ENCODE measurements around the gene FOXK2. TPM values are rescaled to one million over a fixed set of nuclear protein-coding genes. Genes with fewer than 3 reads are reported as not detected.

The FOXK2 gene
- 92.6 and 97.4 TPM in 2 replicates for total RNA-seq

DNA sequence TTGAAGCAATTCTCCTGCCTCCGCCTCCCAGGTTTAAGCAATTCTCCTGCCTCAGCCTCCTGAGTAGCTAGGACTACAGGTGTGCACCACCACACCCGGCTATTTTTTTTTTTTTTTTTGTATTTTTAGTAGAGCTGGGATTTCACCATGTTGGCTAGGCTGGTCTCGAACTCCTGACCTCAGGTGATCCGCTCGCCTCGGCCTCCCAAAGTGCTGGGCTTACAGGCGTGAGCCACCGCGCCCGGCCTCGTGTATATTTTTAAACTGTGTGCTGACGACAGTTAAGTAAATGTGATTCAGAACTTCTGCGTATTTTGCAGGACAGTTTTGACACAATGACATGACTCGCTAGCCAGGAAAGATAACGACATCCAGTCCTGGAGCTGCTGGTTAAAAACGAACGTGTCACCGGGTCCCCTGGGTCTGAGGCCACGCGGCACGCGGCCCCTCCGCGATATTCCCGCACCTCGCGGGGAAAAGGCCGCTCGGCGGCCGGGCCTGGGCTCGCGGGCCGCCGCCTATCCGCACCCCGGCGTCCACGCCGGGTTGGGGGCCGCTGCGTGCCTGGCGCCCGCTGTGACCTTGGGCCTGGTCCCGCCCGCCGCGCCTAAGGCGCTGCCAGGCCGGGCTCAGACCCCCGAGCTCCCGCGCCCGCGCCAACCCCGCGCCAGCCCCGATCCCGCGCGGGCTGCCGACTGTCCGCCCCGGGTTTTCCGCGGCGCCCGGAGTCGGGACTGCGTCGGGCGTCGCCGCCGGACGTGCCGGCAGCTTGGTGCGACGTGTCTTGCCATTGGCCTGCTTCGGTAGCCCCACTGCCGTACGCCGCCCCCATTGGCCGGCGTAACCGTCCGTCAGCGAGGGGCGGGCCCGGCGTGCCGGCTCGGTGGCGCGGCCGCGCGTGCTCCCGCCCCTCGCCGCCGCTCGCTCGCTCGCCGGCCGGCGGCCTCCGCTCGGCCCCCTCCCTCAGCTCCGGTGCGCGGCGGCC, at the start of gene FOXK2:
TSS of gene FOXK2 (plus strand) at position 907 of the 985 bp plus-strand sequence. CDS start 157 bp downstream, outside the sequence.
- peaks cover 20% of the 10 kb centered on the region for H3K4me1 Mint-ChIP-seq
- H3K36me3 Mint-ChIP-seq (ENCODE audit: low read depth), result peaks cover 15% of the 10 kb centered on the region
- peak within 1 kb of the TSS; percentile 86 for H3K27ac Mint-ChIP-seq
- peak within 1 kb of the TSS; percentile 86 for H3K4me3 Mint-ChIP-seq
- intact Hi-C loops (cut with micrococcal nuclease), result loop anchor here (1.0 to 2.0 kb wide), 3 partner anchors 25 to 60 kb away; partner anchors contain the start of gene NARF
- peak; percentile 99 for DNase-seq
- H3K9me3 Mint-ChIP-seq, result no peaks in the 10 kb centered on the region
- H3K27me3 Mint-ChIP-seq, result no peaks in the 10 kb centered on the region

DNA sequence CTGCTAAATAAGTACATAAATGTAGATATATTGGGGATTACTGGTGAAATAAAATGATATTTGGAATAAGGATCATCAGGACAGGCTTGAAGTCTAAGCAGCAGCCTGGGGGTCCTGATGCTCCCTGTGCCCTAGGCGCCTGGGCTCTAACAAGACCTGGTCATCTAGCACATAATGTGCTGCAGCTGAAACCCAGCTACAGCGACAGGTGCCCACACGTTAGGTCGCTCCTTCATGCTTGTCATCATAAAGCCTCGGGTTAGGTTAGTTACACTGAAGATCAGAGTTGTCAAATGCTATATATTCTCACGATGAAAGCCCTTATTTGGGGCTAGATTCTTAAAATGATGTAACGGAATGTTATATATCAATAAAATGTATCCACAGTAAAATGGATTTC, 49.5 kb upstream of the FOXK2 start:
- Mint-ChIP-seq H3K4me3 (no peak overlapping the region), H3K27ac (no peak overlapping the region)
- intact Hi-C loops (cut with micrococcal nuclease), result no loop called here

DNA sequence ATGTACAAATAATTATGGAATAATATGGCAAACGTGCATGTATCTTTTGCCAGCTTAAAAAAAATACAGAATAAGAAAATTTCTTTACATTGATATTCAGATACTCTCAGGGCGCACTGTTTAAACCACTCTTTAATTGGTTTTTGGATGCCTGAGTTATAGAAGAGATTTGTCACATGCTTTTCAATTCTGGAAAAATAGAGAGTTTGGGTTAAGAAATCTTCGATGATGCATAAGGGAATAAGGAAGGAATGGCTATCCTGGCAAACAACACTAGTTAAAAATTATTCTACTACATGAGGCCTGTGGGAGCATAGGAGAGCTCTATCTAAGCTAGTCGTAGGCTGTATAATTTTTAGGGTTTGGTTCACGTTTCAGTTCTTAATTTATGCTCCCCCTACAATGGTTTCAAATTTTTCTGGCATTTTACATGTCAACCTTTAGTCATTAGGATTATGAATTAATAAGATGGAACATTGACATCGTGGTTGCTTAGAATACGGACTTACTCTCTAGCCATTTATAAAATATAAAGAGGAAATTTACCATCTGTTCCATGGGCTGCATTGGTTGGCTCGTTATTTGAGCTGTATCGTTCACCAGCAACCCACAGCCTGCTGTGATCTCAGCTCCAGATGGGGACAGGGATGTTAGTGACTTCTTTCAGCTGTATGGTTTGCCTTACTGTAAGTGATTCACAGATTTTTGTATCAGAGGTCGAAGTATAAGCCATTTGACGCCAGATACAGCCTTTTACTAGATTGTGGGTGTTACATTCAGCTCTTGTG, 45.1 kb upstream of the FOXK2 start:
- no peak overlapping the region for H3K27ac Mint-ChIP-seq
- peaks cover 12% of the 10 kb centered on the region for H3K4me1 Mint-ChIP-seq
- no peaks in the 10 kb centered on the region for H3K27me3 Mint-ChIP-seq
- DNase-seq, result no peak
- no peaks in the 10 kb centered on the region for H3K9me3 Mint-ChIP-seq
- intact Hi-C loops (cut with micrococcal nuclease), result loop anchor here (5.0 kb wide), 1 partner anchor 78 kb away; no protein-coding TSS in a partner anchor
- H3K36me3 Mint-ChIP-seq (ENCODE audit: low read depth), result peaks cover 47% of the 10 kb centered on the region
- no peak overlapping the region for H3K4me3 Mint-ChIP-seq

More for the DNA sequence above, 49.5 kb upstream of the FOXK2 start:
- Mint-ChIP-seq H3K4me1 (peaks cover 10% of the 10 kb centered on the region), H3K27me3 (no peaks in the 10 kb centered on the region), H3K36me3 (ENCODE audit: low read depth) (peaks cover 50% of the 10 kb centered on the region), H3K9me3 (no peaks in the 10 kb centered on the region)
- no peak for DNase-seq

DNA sequence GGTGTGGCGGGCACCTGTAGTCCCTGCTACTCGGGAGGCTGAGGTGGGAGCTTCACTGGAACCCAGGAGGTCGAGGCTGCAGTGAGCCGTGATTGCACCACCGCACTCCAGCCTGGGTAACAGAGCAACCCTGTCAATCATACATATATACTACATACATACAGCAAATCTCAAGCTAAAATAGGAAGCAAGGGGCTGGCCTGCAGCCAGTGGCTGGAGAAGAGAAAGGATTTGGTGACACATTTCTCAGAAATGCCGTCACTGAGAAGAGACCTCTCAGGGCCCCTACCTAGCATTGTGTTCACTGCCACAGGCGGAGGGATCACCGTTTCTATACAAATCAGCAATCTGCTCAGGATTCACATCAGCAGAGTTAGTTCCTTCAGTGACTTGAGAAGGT, 44.1 kb upstream of the FOXK2 start:
- Mint-ChIP-seq H3K36me3 (ENCODE audit: low read depth) (peaks cover 48% of the 10 kb centered on the region), H3K4me3 (no peak overlapping the region), H3K27ac (no peak overlapping the region), H3K9me3 (no peaks in the 10 kb centered on the region), H3K27me3 (no peaks in the 10 kb centered on the region), H3K4me1 (peaks cover 13% of the 10 kb centered on the region)
- intact Hi-C loops (cut with micrococcal nuclease), result loop anchor here (5.0 kb wide), 1 partner anchor 77 kb away; no protein-coding TSS in a partner anchor
- DNase-seq, result no peak

- DNase-seq, result no peak
- H3K4me3 Mint-ChIP-seq, result no peak overlapping the region
- H3K27ac Mint-ChIP-seq, result no peak overlapping the region
- intact Hi-C loops (cut with micrococcal nuclease), result loop anchor here (5.0 kb wide), 1 partner anchor 74 kb away; no protein-coding TSS in a partner anchor
- peaks cover 45% of the 10 kb centered on the region for H3K36me3 Mint-ChIP-seq (ENCODE audit: low read depth)
- H3K9me3 Mint-ChIP-seq, result no peaks in the 10 kb centered on the region
- peaks cover 13% of the 10 kb centered on the region for H3K4me1 Mint-ChIP-seq
- no peaks in the 10 kb centered on the region for H3K27me3 Mint-ChIP-seq
These were observed 41.6 kb upstream of the FOXK2 start for GRCh38 chr17:82477934-82478333.

GRCh38 chr17:82479602-82480001, 39.9 kb upstream of the FOXK2 start:
- H3K27me3 Mint-ChIP-seq, result no peaks in the 10 kb centered on the region
- H3K9me3 Mint-ChIP-seq, result no peaks in the 10 kb centered on the region
- H3K27ac Mint-ChIP-seq, result no peak overlapping the region
- H3K36me3 Mint-ChIP-seq (ENCODE audit: low read depth), result peaks cover 46% of the 10 kb centered on the region
- no peak overlapping the region for H3K4me3 Mint-ChIP-seq
- peaks cover 13% of the 10 kb centered on the region for H3K4me1 Mint-ChIP-seq
- intact Hi-C loops (cut with micrococcal nuclease), result loop anchor here (5.0 kb wide), 1 partner anchor 73 kb away; no protein-coding TSS in a partner anchor
- DNase-seq, result no peak

DNA sequence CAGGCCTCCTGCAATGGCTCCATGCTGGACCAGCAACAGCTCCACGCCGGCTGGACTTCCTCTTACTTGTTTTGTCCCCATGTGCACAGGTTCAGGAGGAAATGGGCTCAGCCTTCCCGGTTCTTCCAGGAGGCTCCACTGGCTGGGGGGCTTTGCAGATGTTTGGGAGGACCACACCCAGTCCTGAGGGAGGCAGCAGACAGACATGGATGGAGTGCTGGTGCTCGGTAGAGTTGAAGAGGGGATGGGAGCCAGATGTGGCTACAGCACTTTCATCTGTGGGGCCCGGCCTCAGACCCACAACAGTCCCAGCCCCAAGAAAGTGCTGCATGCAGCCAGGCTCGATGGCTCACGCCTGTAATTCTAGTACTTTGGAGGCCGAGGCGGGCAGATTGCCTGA, 39.2 kb upstream of the FOXK2 start:
- intact Hi-C loops (cut with micrococcal nuclease), result no loop called here
- Mint-ChIP-seq H3K9me3 (no peaks in the 10 kb centered on the region), H3K27ac (no peak overlapping the region), H3K4me3 (no peak overlapping the region), H3K36me3 (ENCODE audit: low read depth) (peaks cover 49% of the 10 kb centered on the region), H3K4me1 (peaks cover 15% of the 10 kb centered on the region), H3K27me3 (no peaks in the 10 kb centered on the region)
- DNase-seq, result no peak

DNA sequence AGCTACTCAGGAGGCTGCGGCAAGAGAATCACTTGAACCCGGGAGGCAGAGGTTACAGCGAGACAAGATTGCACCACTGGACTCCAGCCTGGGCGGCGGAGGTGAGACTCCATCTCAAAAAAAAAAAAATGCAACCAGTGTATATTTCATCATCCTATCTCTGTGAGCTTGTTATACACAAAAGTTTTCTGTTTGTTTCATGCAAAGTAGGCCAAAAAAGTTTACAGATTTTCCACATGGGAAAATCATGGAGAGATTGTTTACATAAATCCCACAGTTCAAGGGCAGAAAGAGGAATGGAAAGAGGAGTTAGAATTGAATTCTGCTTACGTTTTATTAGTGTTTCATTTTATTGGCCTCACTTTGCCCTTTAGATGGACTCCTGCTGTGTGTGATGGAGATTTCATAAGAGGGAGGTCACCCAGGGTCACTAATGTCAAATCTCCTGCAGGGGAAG, 36.3 kb upstream of the FOXK2 start:
- Mint-ChIP-seq H3K27me3 (no peaks in the 10 kb centered on the region), H3K27ac (no peak overlapping the region), H3K36me3 (ENCODE audit: low read depth) (peaks cover 57% of the 10 kb centered on the region), H3K4me1 (peaks cover 16% of the 10 kb centered on the region), H3K4me3 (no peak overlapping the region), H3K9me3 (no peaks in the 10 kb centered on the region)
- intact Hi-C loops (cut with micrococcal nuclease), result no loop called here
- DNase-seq, result no peak

DNA sequence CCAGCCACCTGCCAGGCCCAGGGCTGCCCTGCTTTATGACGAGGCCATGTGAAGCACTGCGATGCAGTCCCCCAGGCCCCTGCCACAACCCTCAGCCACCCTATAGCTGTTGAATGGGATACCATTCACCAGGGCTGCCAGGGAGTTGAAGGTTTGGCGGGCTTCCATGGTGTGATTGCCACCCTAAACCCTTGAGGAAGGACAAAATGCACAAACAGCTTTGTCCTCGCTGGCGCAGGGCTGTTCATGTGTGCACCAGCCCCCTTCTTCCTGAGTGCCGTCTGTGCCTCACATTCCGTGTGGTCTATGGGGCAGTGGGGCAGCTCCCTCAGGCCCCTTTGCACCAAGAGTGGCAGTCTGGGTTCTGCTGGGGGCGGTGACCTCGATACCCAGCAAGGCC, 35.7 kb upstream of the FOXK2 start:
- H3K4me3 Mint-ChIP-seq, result no peak overlapping the region
- intact Hi-C loops (cut with micrococcal nuclease), result no loop called here
- peaks cover 16% of the 10 kb centered on the region for H3K4me1 Mint-ChIP-seq
- no peaks in the 10 kb centered on the region for H3K9me3 Mint-ChIP-seq
- peaks cover 60% of the 10 kb centered on the region for H3K36me3 Mint-ChIP-seq (ENCODE audit: low read depth)
- no peak overlapping the region for H3K27ac Mint-ChIP-seq
- no peak for DNase-seq
- no peaks in the 10 kb centered on the region for H3K27me3 Mint-ChIP-seq

GRCh38 chr17:82486231-82487094, 33.1 kb upstream of the FOXK2 start:
- Mint-ChIP-seq H3K9me3 (no peaks in the 10 kb centered on the region), H3K4me1 (peaks cover 10% of the 10 kb centered on the region), H3K27me3 (no peaks in the 10 kb centered on the region), H3K27ac (peak overlapping the region; percentile 74), H3K36me3 (ENCODE audit: low read depth) (peaks cover 55% of the 10 kb centered on the region), H3K4me3 (no peak overlapping the region)
- no peak for DNase-seq
- intact Hi-C loops (cut with micrococcal nuclease), result no loop called here

DNA sequence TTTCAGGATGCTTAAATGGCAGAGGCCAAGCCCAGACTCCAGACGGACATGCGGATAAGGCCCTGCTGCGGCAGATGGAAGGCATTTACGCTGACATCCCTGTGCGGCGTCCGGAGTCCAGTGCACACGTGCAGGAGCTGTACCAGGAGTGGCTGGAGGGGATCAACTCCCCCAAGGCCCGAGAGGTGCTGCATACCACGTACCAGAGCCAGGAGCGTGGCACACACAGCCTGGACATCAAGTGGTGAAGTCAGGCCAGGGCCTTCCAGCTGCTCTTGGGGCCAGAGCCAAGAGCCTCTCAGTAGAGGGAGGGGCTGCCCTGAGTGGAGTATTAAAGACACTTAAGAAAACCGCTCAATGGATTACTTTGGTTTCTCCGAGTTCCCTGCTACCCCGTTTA, 31.6 kb upstream of the FOXK2 start:
- intact Hi-C loops (cut with micrococcal nuclease), result no loop called here
- Mint-ChIP-seq H3K4me3 (no peak overlapping the region), H3K9me3 (no peaks in the 10 kb centered on the region)

GRCh38 chr17:82489117-82489516, 30.4 kb upstream of the FOXK2 start:
- intact Hi-C loops (cut with micrococcal nuclease), result no loop called here
- no peak for DNase-seq
- peak overlapping the region; percentile 20 for H3K27ac Mint-ChIP-seq
- H3K27me3 Mint-ChIP-seq, result no peaks in the 10 kb centered on the region
- H3K36me3 Mint-ChIP-seq (ENCODE audit: low read depth), result peaks cover 44% of the 10 kb centered on the region
- no peak overlapping the region for H3K4me3 Mint-ChIP-seq
- peaks cover 14% of the 10 kb centered on the region for H3K4me1 Mint-ChIP-seq
- no peaks in the 10 kb centered on the region for H3K9me3 Mint-ChIP-seq

More for the DNA sequence above, 31.6 kb upstream of the FOXK2 start:
- peaks cover 51% of the 10 kb centered on the region for H3K36me3 Mint-ChIP-seq (ENCODE audit: low read depth)
- H3K27me3 Mint-ChIP-seq, result no peaks in the 10 kb centered on the region
- DNase-seq, result no peak
- peaks cover 10% of the 10 kb centered on the region for H3K4me1 Mint-ChIP-seq
- H3K27ac Mint-ChIP-seq, result no peak overlapping the region
